Heart left ventricle (tissue), 16 donors: Measurements from ENCODE around the gene SLK. TPM values are rescaled to one million over a fixed set of nuclear protein-coding genes. Genes with fewer than 3 reads are reported as not detected.

Experiments used
- ATAC-seq, 4 donors: fragments of 200-7000 bp; cut with Tn5 transposase; one replicate each; pipeline ENCODE4 v1.9.1; 2020 to 2022; ENCODE audit warnings: moderate library complexity in 4 of 4, mild to moderate bottlenecking in 3 of 4, moderate number of reproducible peaks in 1 of 4
- DNase-seq, 5 donors: peaks; one replicate each; pipeline ENCODE4 v3.0.0-alpha.2; 2020
- H3K27ac ChIP-seq, 12 donors: fragments of 200-600 bp; sonication (generic) in 4 of 12; one replicate each; pipeline versions ENCODE4 v1.5.0 to v1.8.0; 2016 to 2022; ENCODE audit warnings: mild to moderate bottlenecking in 2 of 12
- H3K27me3 ChIP-seq, 9 donors: fragments of 200-600 bp; sonication (generic) in 2 of 9; one replicate each; pipeline versions ENCODE4 v1.5.1 to v1.8.0; 2016 to 2022; ENCODE audit warnings: mild to moderate bottlenecking in 3 of 9
- H3K36me3 ChIP-seq, 9 donors: fragments of 200-600 bp; sonication (generic) in 2 of 9; one replicate each; pipeline versions ENCODE4 v1.5.0 to v1.8.0; 2018 to 2022; ENCODE audit warnings: mild to moderate bottlenecking in 2 of 9
- H3K4me1 ChIP-seq, 12 donors: fragments of 200-600 bp; sonication (generic) in 4 of 12; one replicate each; pipeline versions ENCODE4 v1.5.0 to v1.8.0; 2016 to 2022; ENCODE audit warnings: mild to moderate bottlenecking in 3 of 12
- H3K4me3 ChIP-seq, 12 donors: fragments of 200-600 bp; sonication (generic) in 4 of 12; one replicate each; pipeline versions ENCODE4 v1.5.0 to v1.8.0; 2017 to 2022; ENCODE audit warnings: mild to moderate bottlenecking in 9 of 12, moderate library complexity in 4 of 12
- H3K9me3 ChIP-seq, 12 donors: fragments of 200-600 bp; sonication (generic) in 4 of 12; one replicate each; pipeline versions ENCODE4 v1.5.0 to v1.8.0; 2016 to 2022; ENCODE audit warnings: mild to moderate bottlenecking in 1 of 12
- CTCF ChIP-seq, 12 donors: fragments of 200-600 bp; sonication (generic) in 4 of 12; IDR thresholded peaks; one replicate each; pipeline versions ENCODE4 v1.5.0 to v1.8.0; 2018 to 2022; ENCODE audit warnings: antibody characterized with exemption in 12 of 12, mild to moderate bottlenecking in 5 of 12
- POLR2A ChIP-seq, 2 donors: fragments of 450-650 bp; IDR thresholded peaks; one replicate each; pipeline ENCODE4 v1.6.1; 2017; ENCODE audit warnings: antibody characterized with exemption in 2 of 2, mild to moderate bottlenecking in 2 of 2, moderate library complexity in 2 of 2
- WGBS, 4 donors: extraction: QIAGEN DNeasy Blood & Tissue Kit in 2 of 4; methylation state at CpG; one replicate each; pipeline versions ENCODE4 v1.1.5 to v1.1.7; 2013 to 2018; 5-methylcytosine and 5-hydroxymethylcytosine counted together
- intact Hi-C, 10 donors: fragments of 100-400 bp; cut with DNase I; formaldehyde crosslinking; loops; one replicate each; pipeline versions ENCODE4 v1.11.1 to v1.14.2; 2022
- polyA plus RNA-seq, 2 donors: library from polyadenylated mRNA; stranded (reverse); fragments of 200-250 nt; gene quantifications; one replicate each; pipeline ENCODE4 v1.2.3, GENCODE V29; 2013
- total RNA-seq, 9 donors: library from RNA; depleted of rRNA in 2 of 9; stranded (reverse); fragments of >200 nt in 2 of 9; fragmentation: NEBNext Ultra II Directional in 3 of 9; extraction: Animal tissue kit (Norgen Biotek cat#: 25700) in 3 of 9; gene quantifications; one replicate each; pipeline versions ENCODE4 v1.1.0 to v1.2.4, GENCODE V29; 2016 to 2023
- donor health status: ischemic (EF 13 %, LVEDD 7.1; RV severe dilation, severe dysfunction).
- donor health status: healthy with polysubstance abuse.
- donor health status: DM: no; HTN: yes; CAD: no.
- donor health status: DM: no; HTN: no; CAD: no.
- donor health status: ischemic (EF 25% LVEDD 6.9; RV normal size, moderate dysfunction).
- donor health status: ischemic (EF 25% LVEDD 5.7; RV mildly dilated, moderate dysfunction).
- donor health status: healthy.
- donor health status: DM: yes; HTN: yes; CAD: no.
- donor health status: ischemic (EF 35%, LVEDD 5.7; RV mildly dilated, moderate dysfunction).
- donor health status: nonischemic (EF 11% LVEDD 7.7; RV severe dilation, severe dysfunction).
- donor health status: DM: yes; HTN: yes; CAD: no.
- donor health status: PGD.
- donor health status: ischemic (EF 29% LVEDD 5.4; RV normal size, mild dysfunction).
- donor health status: nonischemic (EF 23%, LVEDD 6.1; RV moderate dilation, normal function).

The SLK gene
- total and polyA plus RNA-seq, 11 donors, result 10.0 to 57.8 (median 45.2) TPM

GRCh38 chr10:104005172-104005863, 38.4 kb downstream of the SLK start:
- WGBS, 4 donors, result 93 to 94% (median 93%) methylated on average over 8 of the region's 8 CpGs
- no peak for TF ChIP-seq CTCF (IDR thresholded peaks at IDR 0.05)
- H3K36me3 ChIP-seq, result peaks cover 0 to 100% (median 97%) of the 10 kb centered on the region in 9 donors
- intact Hi-C loops, result no loop called here
- no peak overlapping the region for H3K4me3 ChIP-seq
- no peak overlapping the region for H3K27ac ChIP-seq
- H3K4me1 ChIP-seq, result no peaks in the 10 kb centered on the region
- no peaks in the 10 kb centered on the region for H3K9me3 ChIP-seq
- DNase-seq, result no peak
- H3K27me3 ChIP-seq, result no peaks in the 10 kb centered on the region
- ATAC-seq, result no peak

- DNase-seq (no peak), ATAC-seq (no peak)
- H3K9me3 ChIP-seq, result no peaks in the 10 kb centered on the region
- intact Hi-C loops, result no loop called here
- WGBS, 4 donors, result 88 to 94% (median 89%) methylated on average over 2 of the region's 2 CpGs
- TF ChIP-seq CTCF (IDR thresholded peaks at IDR 0.05) (no peak), POLR2A (IDR thresholded peaks at IDR 0.05) (no peak)
- no peaks in the 10 kb centered on the region for H3K4me1 ChIP-seq
- no peak overlapping the region for H3K27ac ChIP-seq
- H3K36me3 ChIP-seq, result peaks cover 0 to 89% (median 70%) of the 10 kb centered on the region in 9 donors
- H3K4me3 ChIP-seq, result no peak overlapping the region
- no peaks in the 10 kb centered on the region for H3K27me3 ChIP-seq
Observed at GRCh38 chr10:104011904-104012303, 45.0 kb downstream of the SLK start.

- no peak overlapping the region for H3K27ac ChIP-seq
- intact Hi-C loops, result no loop called here
- TF ChIP-seq POLR2A (IDR thresholded peaks at IDR 0.05) (no peak), CTCF (IDR thresholded peaks at IDR 0.05) (no peak)
- ATAC-seq, result no peak
- no peaks in the 10 kb centered on the region for H3K27me3 ChIP-seq
- DNase-seq, result no peak
- no peak overlapping the region for H3K4me3 ChIP-seq
- H3K36me3 ChIP-seq, result peaks cover 0 to 87% (median 61%) of the 10 kb centered on the region in 9 donors
- no peaks in the 10 kb centered on the region for H3K4me1 ChIP-seq
- no peaks in the 10 kb centered on the region for H3K9me3 ChIP-seq
- WGBS, 4 donors, result 95 to 96% (median 95%) methylated on average over 4 of the region's 4 CpGs
Observed at GRCh38 chr10:104013489-104013888, 46.5 kb downstream of the SLK start.

- WGBS, 4 donors, result 90 to 93% (median 91%) methylated on average over 2 of the region's 2 CpGs
Observed at GRCh38 chr10:104014176-104014575, 47.2 kb downstream of the SLK start.

More at GRCh38 chr10:104014176-104014575, 47.2 kb downstream of the SLK start:
- intact Hi-C loops, result no loop called here
- Histone ChIP-seq H3K4me1 (no peaks in the 10 kb centered on the region), H3K27ac (no peak overlapping the region), H3K4me3 (no peak overlapping the region), H3K36me3 (peaks cover 0 to 87% (median 61%) of the 10 kb centered on the region in 9 donors), H3K27me3 (no peaks in the 10 kb centered on the region), H3K9me3 (no peaks in the 10 kb centered on the region)
- no peak for ATAC-seq
- no peak for DNase-seq
- TF ChIP-seq CTCF (IDR thresholded peaks at IDR 0.05) (no peak), POLR2A (IDR thresholded peaks at IDR 0.05) (no peak)
